ENCODE measurements around the gene ASZ1. TPM values are rescaled to one million over a fixed set of nuclear protein-coding genes. Genes with fewer than 3 reads are reported as not detected.

Gene ASZ1
- total RNA-seq, 4 donors from 2014 or later, result not detected

- Histone ChIP-seq H3K4me3 (no peak overlapping the region), H3K36me3 (no peaks in the 10 kb centered on the region), H3K9me3 (peaks cover 0 to 8% (median 0%) of the 10 kb centered on the region in 4 donors), H3K27me3 (no peaks in the 10 kb centered on the region), H3K27ac (replicated peaks in 1 of 4) (no peak overlapping the region), H3K4me1 (no peaks in the 10 kb centered on the region)
- intact Hi-C loops (cut with DNase I), result no loop called here
- DNase-seq (ENCODE audit: extremely low spot score), result no peak
- TF ChIP-seq POLR2A (IDR thresholded peaks at IDR 0.05; ENCODE audit: low read depth) (no peak), POLR2AphosphoS5 (IDR thresholded peaks at IDR 0.05) (no peak), CTCF (IDR thresholded peaks at IDR 0.05) (peak in 1 of 3 experiments; percentile 11)
- WGBS, result 51% methylated on average over 6 of the region's 6 CpGs
Measured at GRCh38 chr7:117385363-117386109, 41.8 kb downstream of the ASZ1 start.

GRCh38 chr7:117384688-117385362 is 42.5 kb downstream of the ASZ1 start:
- Histone ChIP-seq H3K9me3 (peaks cover 0 to 3% (median 0%) of the 10 kb centered on the region in 4 donors), H3K4me1 (no peaks in the 10 kb centered on the region), H3K27me3 (no peaks in the 10 kb centered on the region), H3K36me3 (no peaks in the 10 kb centered on the region), H3K4me3 (no peak overlapping the region), H3K27ac (replicated peaks in 1 of 4) (no peak overlapping the region)
- WGBS, result 66% methylated on average over 5 of the region's 5 CpGs
- no peak for TF ChIP-seq POLR2AphosphoS5 (IDR thresholded peaks at IDR 0.05)
- TF ChIP-seq EP300 (IDR thresholded peaks at IDR 0.05), result no peak
- no peak for TF ChIP-seq POLR2A (IDR thresholded peaks at IDR 0.05; ENCODE audit: low read depth)
- no peak for TF ChIP-seq CTCF (IDR thresholded peaks at IDR 0.05)
- intact Hi-C loops (cut with DNase I), result no loop called here
- DNase-seq (ENCODE audit: extremely low spot score), result no peak

GRCh38 chr7:117383483-117384189 is 43.7 kb downstream of the ASZ1 start:
- Histone ChIP-seq H3K27me3 (no peaks in the 10 kb centered on the region), H3K9me3 (no peaks in the 10 kb centered on the region), H3K27ac (replicated peaks in 1 of 4) (no peak overlapping the region), H3K4me3 (no peak overlapping the region), H3K36me3 (no peaks in the 10 kb centered on the region), H3K4me1 (no peaks in the 10 kb centered on the region)
- no peak for DNase-seq (ENCODE audit: extremely low spot score)
- intact Hi-C loops (cut with DNase I), result no loop called here
- 70% methylated on average over 3 of the region's 3 CpGs for WGBS
- TF ChIP-seq POLR2A (IDR thresholded peaks at IDR 0.05; ENCODE audit: low read depth), result no peak
- no peak for TF ChIP-seq CTCF (IDR thresholded peaks at IDR 0.05)
- TF ChIP-seq POLR2AphosphoS5 (IDR thresholded peaks at IDR 0.05), result no peak
- no peak for TF ChIP-seq EP300 (IDR thresholded peaks at IDR 0.05)

- Histone ChIP-seq H3K27ac (replicated peaks in 1 of 4) (no peak overlapping the region), H3K9me3 (no peaks in the 10 kb centered on the region), H3K4me3 (no peak overlapping the region), H3K36me3 (no peaks in the 10 kb centered on the region), H3K27me3 (no peaks in the 10 kb centered on the region), H3K4me1 (no peaks in the 10 kb centered on the region)
- DNase-seq (ENCODE audit: extremely low spot score), result no peak
- WGBS, result 71% methylated on average over 2 of the region's 2 CpGs
- intact Hi-C loops (cut with DNase I), result no loop called here
- no peak for TF ChIP-seq POLR2AphosphoS5 (IDR thresholded peaks at IDR 0.05)
- TF ChIP-seq CTCF (IDR thresholded peaks at IDR 0.05), result no peak
- no peak for TF ChIP-seq EP300 (IDR thresholded peaks at IDR 0.05)
- no peak for TF ChIP-seq POLR2A (IDR thresholded peaks at IDR 0.05; ENCODE audit: low read depth)
Measured at GRCh38 chr7:117383046-117383445, 44.2 kb downstream of the ASZ1 start.
